ENCODE measurements around the gene DEDD2. TPM values are rescaled to one million over a fixed set of nuclear protein-coding genes. Genes with fewer than 3 reads are reported as not detected.

Gene DEDD2
- total RNA-seq, 1 donor from 2014 or later, result 18.3 TPM

GRCh38 chr19:42173695-42174094 lies 43.8 kb downstream of the DEDD2 start:
- no peak for DNase-seq (ENCODE audit: low read depth in 2 of 2)

- no peak for DNase-seq (ENCODE audit: low read depth in 2 of 2)
Observed at GRCh38 chr19:42172261-42172660, 45.2 kb downstream of the DEDD2 start.

- DNase-seq (ENCODE audit: low read depth in 2 of 2), result no peak
Observed at GRCh38 chr19:42170715-42171114, 46.8 kb downstream of the DEDD2 start.

GRCh38 chr19:42169486-42170413 lies 47.7 kb downstream of the DEDD2 start:
- DNase-seq (ENCODE audit: low read depth in 2 of 2), result no peak

GRCh38 chr19:42168206-42168605 lies 49.3 kb downstream of the DEDD2 start:
- DNase-seq (ENCODE audit: low read depth in 2 of 2), result no peak

GRCh38 chr19:42166316-42166715 lies 51.2 kb downstream of the DEDD2 start:
- no peak for DNase-seq (ENCODE audit: low read depth in 2 of 2)

- DNase-seq (ENCODE audit: low read depth in 2 of 2), result no peak
Observed at GRCh38 chr19:42165146-42165545, 52.3 kb downstream of the DEDD2 start.

GRCh38 chr19:42161616-42162263 lies 55.7 kb downstream of the DEDD2 start:
- DNase-seq (ENCODE audit: low read depth in 2 of 2), result no peak

GRCh38 chr19:42159942-42160341 lies 57.5 kb downstream of the DEDD2 start:
- no peak for DNase-seq (ENCODE audit: low read depth in 2 of 2)

GRCh38 chr19:42158926-42159325 lies 58.6 kb downstream of the DEDD2 start:
- DNase-seq (ENCODE audit: low read depth in 2 of 2), result no peak

- DNase-seq (ENCODE audit: low read depth in 2 of 2), result no peak
Observed at GRCh38 chr19:42156571-42156970, 60.9 kb downstream of the DEDD2 start.

- DNase-seq (ENCODE audit: low read depth in 2 of 2), result no peak
Observed at GRCh38 chr19:42155796-42156195, 61.7 kb downstream of the DEDD2 start.

GRCh38 chr19:42154471-42155323 lies 62.8 kb downstream of the DEDD2 start:
- DNase-seq (ENCODE audit: low read depth in 2 of 2), result no peak

GRCh38 chr19:42153672-42154433 lies 63.6 kb downstream of the DEDD2 start:
- no peak for DNase-seq (ENCODE audit: low read depth in 2 of 2)

- DNase-seq (ENCODE audit: low read depth in 2 of 2), result no peak
Observed at GRCh38 chr19:42152910-42153671, 64.4 kb downstream of the DEDD2 start.

GRCh38 chr19:42151782-42152684 lies 65.4 kb downstream of the DEDD2 start:
- DNase-seq (ENCODE audit: low read depth in 2 of 2), result no peak

- no peak for DNase-seq (ENCODE audit: low read depth in 2 of 2)
Observed at GRCh38 chr19:42150911-42151361, 66.5 kb downstream of the DEDD2 start.

- DNase-seq (ENCODE audit: low read depth in 2 of 2), result no peak
Observed at GRCh38 chr19:42150364-42150763, 67.1 kb downstream of the DEDD2 start.

All from lung microvascular endothelial cell (primary cell).